GM19035 (cell line): ENCODE measurements around the gene XAF1.
"Not testable (repeated sequence)": the region's sequence is repeated elsewhere in the genome, so short reads cannot be mapped to it uniquely, and the experiment has no call there.

Experiments
- ATAC-seq: cut with Tn5 transposase; IDR thresholded peaks from one replicate; pipeline ENCODE4 v1.9.1; 2021; ENCODE audit not compliant: unreplicated experiment

XAF1 gene

DNA sequence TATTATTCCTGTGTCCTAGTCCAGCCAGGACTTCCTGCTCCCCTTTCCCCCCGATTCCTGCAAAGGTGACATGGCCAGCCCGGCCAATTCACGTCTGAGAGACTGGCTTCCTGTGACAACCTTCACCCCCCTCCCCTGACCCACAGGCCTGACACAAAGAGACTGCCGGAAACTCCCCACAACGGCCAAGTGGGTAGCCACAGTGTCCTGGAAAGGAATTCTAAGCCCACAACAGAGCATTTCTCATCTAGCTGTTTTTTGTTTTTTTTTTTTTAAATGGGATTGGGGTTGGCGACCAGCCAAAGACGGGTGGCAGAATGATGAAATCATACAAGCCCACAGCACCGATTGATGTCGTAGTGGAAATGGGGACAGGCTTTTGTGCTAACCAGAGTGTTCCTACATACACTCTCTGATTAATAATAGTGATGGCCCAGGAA is 2.8 kb upstream of the XAF1 start:
- ATAC-seq: no peak

DNA sequence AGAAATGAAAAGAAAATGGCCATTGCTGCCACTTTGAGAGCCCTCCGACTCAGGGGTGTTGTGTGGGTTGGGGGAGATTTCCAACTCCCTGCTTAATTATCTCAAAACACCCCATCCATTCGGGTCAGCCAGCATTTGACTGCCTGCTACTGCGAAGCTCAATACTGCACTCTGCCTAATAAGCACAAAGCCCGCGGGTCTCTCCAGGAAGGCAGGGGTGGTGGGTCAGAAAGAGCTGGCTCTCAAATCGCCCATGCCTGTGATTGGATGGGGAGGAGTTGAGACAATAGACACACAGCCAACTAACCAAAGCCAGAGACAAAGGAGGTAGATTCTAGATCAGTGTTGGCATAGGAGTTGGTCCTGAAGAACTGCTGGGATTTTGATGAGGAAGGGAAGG is 2.3 kb upstream of the XAF1 start:
- ATAC-seq: no peak

DNA sequence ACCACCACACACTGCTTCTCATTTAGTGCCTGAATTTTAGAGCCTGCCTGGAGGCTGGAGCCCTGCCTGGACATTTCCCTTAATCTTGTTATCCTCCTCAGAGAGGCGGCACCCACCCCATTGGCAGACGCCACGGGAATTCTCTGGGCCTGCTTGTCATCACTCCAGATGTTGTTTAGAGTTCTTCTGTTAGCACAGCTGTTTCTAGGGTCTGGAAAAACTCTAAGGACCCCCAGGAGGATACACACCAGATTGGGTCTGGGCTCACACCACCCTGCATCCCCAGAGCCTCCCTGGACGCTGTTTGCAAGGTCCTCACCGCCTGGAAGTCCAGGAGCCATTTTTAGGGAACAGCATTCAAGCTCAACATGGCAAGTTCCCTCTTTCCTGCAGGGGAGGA is 565 bp upstream of the XAF1 start:
- ATAC-seq: no peak

DNA sequence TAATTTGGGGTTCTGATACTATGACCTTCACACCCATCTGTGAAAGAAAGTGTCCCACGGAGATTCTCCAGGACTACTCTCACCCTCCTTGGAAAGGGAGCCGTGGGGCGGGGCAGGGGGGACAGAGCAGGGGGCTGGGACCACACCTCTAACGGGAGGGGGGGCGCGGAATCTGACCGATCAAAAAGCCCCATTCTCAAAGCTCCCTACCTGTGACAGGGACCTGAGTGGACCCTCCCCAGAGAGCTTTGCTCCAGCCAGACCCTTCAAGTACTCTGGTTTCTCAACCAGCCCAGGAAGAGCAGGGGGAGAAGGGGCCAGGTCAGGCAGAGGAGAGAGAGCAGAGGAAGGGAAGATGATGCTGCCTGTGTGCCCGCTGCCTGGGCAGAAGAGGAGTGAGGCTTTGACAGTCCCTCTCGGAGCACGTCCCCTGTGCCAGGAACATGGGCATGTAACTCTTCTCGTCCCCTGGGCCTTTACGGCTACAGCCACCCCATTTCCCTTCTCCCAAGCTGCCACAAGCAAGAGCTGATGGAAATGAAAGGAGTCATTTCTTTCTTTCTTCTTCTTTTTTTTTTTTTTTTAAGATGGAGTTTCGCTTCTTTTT is 682 bp downstream of the XAF1 start:
- ATAC-seq: no peak

DNA sequence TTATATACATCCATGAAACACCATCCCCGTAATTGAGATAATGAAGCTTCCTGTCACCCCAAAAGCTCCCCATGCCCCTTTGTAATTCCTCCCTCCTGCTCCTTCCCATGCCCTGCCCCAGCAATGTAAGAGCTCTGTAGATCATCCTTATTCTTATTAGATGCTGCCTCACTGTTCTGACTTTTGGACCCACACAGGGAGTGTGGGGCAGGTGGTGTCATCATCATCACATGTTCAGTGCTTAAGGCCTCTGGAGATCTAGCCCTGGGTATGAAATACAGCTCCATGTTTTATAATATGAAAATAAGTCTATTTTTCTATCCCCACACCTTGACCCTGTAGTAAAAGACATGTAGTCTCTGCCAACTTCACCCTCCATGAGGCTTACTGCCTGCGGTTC is 1.9 kb downstream of the XAF1 start:
- no peak for ATAC-seq

DNA sequence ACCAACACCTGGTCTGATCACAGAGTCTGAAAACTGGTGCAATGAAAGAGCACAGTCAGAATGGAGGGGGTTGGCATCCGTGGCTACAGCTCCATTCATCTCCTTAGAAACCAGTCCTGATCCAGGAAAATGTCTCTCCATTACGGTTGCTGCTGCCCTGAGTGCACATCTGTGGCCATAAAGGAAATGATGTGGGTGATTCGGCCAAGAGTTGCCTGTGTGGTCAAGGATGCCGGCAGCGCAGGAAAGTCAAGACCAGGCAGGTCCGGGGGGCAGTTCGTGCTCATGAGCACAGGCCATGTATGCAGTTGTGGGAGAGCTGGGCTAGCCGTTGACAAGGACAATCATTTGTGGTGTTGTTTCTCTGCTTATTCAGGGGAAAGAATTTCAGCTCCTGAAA is 5.9 kb downstream of the XAF1 start:
- ATAC-seq: no peak

DNA sequence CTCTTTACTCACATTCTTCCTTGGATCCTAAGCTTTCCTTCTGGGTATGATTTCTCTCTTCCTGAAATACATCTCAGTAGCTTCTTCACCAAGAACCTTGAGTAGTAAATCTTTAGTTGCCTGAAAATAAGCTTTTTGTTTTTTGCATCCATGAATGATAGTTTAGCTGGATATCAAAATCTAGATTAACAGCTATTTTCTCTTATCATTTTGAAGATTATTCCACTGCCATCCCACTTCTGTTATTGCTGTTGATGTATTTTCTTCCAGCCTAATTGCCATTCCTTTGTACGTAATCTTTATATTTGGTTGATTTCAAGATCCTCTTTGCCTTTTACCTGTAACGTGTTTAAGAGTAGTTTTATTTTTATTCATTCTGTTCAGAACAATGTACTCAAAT is 12.6 kb downstream of the XAF1 start:
- ATAC-seq: no peak

DNA sequence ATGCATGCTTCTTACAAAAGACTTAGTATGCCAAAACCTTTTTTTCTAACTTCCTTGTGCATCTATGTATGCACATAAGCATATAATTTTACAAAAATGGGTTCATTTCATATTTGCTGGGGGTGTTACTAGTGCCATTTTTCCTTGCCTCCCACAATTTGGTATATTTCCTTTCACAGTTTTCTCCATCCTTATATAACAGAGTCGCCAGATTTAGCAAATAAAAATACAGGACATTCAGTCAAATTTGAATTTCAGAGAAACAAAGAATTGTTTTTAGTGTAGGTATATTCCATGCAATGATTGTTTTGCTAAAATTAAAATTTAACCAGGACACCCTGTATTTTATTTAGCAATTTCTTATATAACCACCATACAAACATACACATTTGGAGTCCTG is 16.2 kb downstream of the XAF1 start:
- ATAC-seq: no peak

DNA sequence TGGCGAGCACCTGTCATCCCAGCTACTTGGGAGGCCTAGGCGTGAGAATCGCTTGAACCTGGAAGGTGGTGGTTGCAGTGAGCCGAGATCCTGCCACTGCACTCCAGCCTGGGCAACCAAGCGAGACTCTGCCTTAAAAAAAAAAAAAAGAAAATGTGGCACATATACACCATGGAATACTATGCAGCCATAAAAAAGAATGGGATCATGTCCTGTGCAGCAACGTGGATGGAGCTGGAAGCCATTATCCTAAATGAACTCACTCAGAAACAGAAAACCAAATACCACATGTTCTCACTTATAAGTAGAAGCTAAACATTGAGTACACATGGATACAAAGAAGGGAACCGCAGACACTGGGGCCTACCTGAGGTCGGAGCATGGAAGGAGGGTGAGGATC is 19.1 kb downstream of the XAF1 start:
- not testable (repeated sequence) for ATAC-seq

DNA sequence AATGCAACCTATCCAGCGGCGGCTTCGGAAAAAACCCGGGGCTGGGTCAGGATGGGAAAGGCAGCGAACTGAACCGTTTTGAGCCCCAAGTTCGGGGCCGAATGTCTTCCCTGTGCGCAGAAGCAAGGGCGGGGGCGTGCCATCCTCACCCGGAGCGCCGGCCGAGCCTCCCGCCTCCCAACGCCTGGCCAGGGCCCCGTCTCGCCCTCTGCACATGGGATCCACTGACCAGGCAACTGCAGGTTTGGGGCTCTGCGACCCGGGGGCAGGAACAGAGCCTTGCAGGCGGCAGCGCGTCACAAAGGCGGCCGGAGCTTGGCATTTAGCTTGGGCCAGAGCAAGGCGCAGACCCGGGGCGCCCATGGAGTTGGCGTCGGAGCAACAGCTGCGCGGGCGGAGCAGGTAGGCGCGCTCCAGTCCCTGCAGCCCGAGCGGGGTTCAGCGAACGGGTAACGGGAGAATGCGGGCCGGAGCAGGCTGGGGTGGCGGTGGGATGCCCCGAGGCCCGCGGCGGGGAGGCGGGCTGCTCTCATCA is 20.1 kb downstream of the XAF1 start, which contains the start of gene FBXO39:
Gene FBXO39, plus strand, starts transcription at position 345 of the 535 bp plus-strand sequence. CDS start 3,654 bp downstream, outside the sequence.
- no peak for ATAC-seq

DNA sequence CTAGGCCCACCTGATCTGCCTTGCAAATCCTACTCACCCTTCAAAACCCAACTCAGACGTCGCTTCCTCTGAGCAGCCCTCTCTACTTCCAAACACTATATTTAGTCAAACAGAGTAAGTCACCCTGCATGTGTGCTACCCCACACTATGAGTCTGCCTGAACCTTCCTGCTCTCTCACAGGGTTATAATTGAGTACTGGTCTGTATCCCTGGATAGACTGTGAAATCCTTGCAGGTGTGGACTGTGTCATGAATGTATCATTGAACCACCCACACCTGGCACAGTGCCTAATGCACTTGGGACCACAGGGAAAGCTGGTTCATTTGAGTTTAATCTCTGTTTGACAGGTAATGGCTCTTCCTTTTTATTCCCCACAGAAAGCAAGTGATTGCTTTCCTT is 23.6 kb downstream of the XAF1 start:
- no peak for ATAC-seq

DNA sequence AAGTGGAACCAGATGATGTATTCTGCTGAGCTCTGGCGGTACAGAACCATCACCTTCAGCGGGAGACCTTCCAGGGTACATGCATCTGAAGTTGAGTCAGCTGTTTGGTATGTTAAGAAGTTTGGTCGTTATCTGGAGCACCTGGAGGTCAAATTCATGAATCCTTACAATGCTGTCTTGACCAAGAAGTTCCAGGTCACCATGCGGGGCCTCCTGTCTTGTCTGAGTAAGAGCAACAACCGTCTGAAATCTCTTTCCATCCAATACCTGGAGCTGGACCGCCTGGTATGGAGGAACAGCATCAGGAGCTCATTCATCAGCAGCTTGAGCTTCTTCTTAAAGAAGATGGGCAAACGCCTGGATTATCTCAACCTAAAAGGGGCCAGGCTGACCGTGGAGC is 24.2 kb downstream of the XAF1 start:
- ATAC-seq: no peak

DNA sequence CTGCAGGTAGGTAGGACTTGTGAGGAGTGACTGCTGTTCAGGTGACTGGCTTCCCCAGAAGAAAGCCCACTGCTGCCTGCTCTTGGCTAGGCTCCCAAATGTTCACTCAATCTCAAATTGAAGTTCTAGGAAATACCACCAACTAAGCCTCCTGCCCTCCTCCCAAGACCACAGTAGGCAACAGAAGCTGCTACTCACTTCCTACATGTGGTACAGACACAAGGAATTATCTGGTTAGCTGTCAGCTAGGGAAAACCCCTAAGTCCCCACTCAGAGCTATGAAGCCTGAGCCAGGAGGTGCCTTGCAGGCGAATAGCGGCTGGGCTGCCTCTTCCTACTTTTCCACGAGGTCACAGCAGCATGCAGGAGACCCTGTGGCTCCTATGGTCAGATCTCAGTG is 25.0 kb downstream of the XAF1 start:
- no peak for ATAC-seq

DNA sequence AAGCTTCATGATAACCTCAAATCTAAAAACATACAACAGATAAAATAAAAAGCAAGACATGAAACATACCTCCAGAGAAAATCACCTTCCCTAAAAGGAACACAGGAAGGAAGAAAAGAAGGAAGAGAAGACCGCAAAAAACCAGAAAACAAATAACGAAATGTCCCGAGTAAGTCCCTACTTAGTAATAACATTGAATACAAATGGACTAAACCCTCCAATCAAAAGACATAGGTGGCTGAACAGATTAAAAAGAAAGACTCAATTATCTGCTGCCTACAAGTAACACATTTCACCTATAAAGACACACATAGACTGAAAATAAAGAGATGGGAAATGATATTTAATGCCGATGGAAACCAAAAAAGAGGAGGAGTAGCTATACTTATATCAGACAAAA is 26.4 kb downstream of the XAF1 start:
- no peak for ATAC-seq

DNA sequence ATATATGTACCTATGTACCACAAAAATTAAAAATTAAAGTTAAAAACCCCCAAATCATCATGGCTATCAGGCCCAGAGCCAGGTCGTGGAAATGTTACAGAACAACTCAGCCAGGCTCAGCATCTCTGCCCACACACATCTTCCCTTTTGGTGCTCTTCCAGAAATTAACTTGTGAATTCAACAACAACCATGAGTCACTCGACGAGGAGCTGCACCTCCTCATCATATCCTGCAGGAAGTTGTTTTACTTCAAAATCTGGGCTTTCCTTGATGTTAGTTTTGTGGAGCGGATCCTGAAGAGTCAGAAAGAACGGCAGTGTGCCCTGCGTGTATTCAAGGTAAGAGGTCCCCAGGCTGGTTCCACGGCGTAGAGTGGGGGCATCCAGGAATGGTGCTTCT is 30.8 kb downstream of the XAF1 start:
- no peak for ATAC-seq

DNA sequence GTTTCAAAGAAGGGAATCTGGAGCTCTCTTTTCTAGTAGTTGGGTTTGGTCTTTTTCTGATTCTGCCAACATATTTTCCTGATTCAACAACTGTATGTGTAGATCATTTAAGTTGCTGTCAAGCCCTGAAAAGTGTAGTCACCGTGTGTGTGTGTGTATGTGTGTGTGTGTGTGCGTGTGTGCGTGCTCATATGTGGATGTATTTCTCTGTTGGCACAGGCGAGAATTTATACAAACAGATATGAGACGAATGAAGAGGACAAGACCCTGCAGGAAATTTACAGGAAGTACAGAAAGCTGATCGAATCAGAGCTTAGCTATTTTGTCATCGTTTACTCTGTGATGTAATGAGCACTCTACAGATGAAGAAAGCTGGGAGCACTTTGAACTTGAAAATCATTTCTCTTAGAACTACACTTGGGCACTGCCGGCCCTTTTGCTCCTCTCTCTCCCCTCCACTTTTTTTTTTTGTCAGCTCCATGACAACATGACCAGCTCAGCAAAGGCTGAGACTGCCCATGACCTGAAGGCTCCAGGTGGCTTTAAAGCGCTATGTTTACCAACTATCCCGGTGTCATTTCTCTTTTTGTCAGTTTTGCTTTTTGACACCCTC is 31.3 kb downstream of the XAF1 start:
- ATAC-seq: no peak

DNA sequence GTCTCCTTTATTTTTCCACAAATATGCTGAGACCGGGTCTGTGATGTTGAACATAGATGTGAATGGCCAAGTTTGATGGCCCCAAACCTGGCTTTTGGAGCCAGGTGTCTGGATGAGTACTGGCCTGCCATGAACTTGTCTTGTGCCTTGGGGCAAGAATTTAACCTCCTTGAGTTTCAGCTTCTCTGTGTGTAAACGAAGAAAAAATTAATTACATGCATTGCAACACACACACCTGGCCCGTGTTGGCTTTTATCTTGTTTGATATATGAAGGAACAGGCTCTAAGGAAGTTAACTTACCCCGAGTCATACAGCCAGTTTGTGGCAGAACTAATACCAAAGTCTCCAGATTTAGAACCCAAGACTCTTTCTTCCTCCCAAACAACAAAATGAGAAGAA is 33.3 kb downstream of the XAF1 start:
- no peak for ATAC-seq

DNA sequence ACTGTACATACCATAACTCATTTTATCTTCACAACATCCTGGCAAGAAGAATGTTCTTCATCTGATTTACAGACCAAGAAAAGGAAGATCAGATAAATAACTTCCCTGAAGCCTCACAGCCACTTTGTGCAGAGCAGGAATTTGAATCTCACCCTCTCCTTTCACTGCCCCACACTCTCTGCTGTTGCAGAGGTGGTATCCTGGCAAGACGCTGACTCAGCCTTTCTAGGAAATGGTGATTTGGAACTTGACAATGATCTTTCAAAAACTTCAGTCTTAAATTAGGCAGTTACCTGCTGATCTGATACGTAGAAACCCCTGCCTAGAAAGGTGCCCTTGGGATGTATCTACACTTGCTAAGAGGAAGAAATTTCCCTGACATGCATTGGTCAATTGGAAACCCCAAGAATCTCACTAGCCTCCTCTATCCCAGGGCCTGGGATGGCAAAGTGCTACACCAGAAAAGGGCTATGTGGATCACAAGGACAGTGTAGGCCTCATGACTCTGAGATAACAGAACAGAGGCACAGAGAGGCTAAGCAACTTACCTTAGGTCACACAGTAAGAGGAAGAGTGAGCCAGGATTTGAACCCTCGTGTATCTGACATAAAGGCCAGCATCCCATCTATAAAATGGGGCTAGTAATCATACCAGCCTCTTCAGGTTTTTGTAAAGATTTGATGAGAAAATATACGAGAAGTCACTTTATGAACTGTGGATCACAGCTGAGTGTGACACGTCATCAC is 38.1 kb downstream of the XAF1 start:
- ATAC-seq: no peak

DNA sequence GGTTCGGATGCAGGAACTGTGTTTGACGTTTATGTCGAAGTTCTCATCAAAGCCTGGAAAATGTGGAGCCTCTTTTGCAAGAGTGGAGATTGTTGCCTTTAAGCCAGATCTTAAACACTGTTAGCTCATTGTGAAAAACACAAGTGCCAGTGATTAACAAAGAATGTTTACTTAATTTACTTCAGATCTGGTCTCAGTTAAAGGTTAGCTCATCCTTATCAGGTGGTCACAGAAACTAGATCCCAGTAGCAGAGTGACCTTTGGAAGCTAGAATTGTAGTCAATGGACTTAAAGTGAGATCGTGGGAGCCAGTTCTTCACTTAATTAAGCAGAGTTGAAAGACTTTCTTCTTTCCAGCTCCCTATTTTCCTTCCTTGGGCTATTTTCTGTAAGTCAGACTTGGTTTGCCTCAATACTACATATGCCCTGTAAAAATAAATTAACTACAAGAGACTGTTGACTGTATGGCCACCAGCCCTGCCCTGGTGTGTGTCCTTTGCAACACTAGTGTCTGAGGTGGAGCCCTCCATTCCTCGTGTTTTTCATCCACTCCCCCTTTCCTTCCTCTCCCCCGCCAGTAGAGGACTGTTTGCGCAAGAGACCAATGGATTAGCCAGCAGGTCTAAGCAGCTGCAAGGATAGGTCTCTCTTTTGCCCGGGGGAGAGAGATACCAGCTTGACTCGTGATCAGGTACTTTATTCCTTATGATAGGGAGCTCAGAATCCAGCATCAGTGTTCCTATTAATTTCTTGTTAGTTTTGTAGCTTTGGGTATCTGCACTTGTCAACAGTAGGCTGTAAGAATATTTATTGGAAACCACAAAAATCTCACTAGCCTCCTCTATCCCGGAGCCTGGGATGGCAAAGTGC is 40.4 kb downstream of the XAF1 start:
- ATAC-seq: no peak

DNA sequence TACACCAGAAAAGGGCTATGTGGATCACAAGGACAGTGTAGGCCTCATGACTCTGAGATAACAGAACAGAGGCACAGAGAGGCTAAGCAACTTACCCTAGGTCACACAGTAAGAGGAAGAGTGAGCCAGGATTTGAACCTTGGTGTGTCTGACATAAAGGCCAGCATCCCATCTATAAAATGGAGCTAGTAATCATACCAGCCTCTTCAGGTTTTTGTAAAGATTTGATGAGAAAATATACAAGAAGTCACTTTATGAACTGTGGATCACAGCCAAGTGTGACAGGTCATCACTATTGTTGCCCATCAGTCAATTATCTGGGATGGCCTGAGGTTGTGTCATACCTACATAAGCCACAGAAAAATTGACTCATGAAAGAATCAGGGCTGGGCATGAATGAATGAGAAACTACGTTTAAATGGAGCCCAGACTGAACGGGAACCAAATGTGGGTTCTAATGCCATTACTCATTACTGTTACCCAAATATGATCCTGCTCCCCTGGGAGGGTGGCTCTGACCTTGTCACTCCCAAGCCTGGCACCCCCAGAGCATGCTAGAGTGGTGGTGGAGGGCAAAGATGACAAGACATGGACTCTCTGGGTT is 41.1 kb downstream of the XAF1 start:
- no peak for ATAC-seq
